Liver (tissue), 9 donors: Measurements from ENCODE around the gene MSI2. TPM values are rescaled to one million over a fixed set of nuclear protein-coding genes. Genes with fewer than 3 reads are reported as not detected.

ENCODE experiments used
- DNase-seq: peaks from one replicate; pipeline ENCODE4 v3.0.0-alpha.2; 2017; ENCODE audit warnings: low spot score
- H3K27ac ChIP-seq, 2 donors: one replicate each; pipeline ENCODE4 v1.7.0; 2013; ENCODE audit warnings: inconsistent platforms in 2 of 2, low read length in 2 of 2, control low read depth in 1 of 2, low read depth in 1 of 2, mild to moderate bottlenecking in 1 of 2
- H3K27me3 ChIP-seq, 4 donors: one replicate each; pipeline versions ENCODE4 v1.6.1 to v1.7.0; 2013; ENCODE audit warnings: low read length in 3 of 4, inconsistent platforms in 1 of 4, mild to moderate bottlenecking in 1 of 4, moderate library complexity in 1 of 4; ENCODE audit not compliant: control insufficient read depth in 4 of 4, insufficient read depth in 4 of 4
- H3K36me3 ChIP-seq, 4 donors: one replicate each; pipeline versions ENCODE4 v1.6.1 to v1.7.0; 2013; ENCODE audit warnings: low read length in 3 of 4, mild to moderate bottlenecking in 3 of 4, low read depth in 1 of 4, moderate library complexity in 1 of 4; ENCODE audit not compliant: control insufficient read depth in 4 of 4, insufficient read depth in 3 of 4
- H3K4me1 ChIP-seq, 4 donors: one replicate each; pipeline versions ENCODE4 v1.6.1 to v1.7.0; 2013; ENCODE audit warnings: low read length in 3 of 4, mild to moderate bottlenecking in 3 of 4, moderate library complexity in 1 of 4; ENCODE audit not compliant: control insufficient read depth in 4 of 4, insufficient read depth in 4 of 4
- H3K4me3 ChIP-seq, 3 donors: one replicate each; pipeline versions ENCODE4 v1.6.1 to v1.7.0; 2013; ENCODE audit warnings: low read length in 3 of 3, control low read depth in 1 of 3, low read depth in 1 of 3, mild to moderate bottlenecking in 1 of 3
- H3K9ac ChIP-seq, 2 donors: one replicate each; pipeline ENCODE4 v1.7.0; 2013; ENCODE audit warnings: low read length in 2 of 2, mild to moderate bottlenecking in 2 of 2, moderate library complexity in 2 of 2, control low read depth in 1 of 2, low read depth in 1 of 2
- H3K9me3 ChIP-seq, 4 donors: one replicate each; pipeline versions ENCODE4 v1.6.1 to v1.7.0; 2013; ENCODE audit warnings: low read length in 3 of 4; ENCODE audit not compliant: control insufficient read depth in 4 of 4
- ATF3 ChIP-seq: IDR thresholded peaks from 2 replicates; pipeline ENCODE4 v1.6.1; 2016; ENCODE audit warnings: antibody characterized with exemption
- CTCF ChIP-seq: fragments of 150-350 bp; IDR thresholded peaks from 2 replicates; pipeline ENCODE4 v1.5.1; 2017; ENCODE audit warnings: improper control_type of control experiment, low read depth, low read length; ENCODE audit not compliant: missing input control
- EGR1 ChIP-seq, 2 donors: IDR thresholded peaks; 2 replicates each; pipeline ENCODE4 v1.6.1; 2016 to 2018; ENCODE audit warnings: antibody characterized with exemption in 2 of 2, low read depth in 2 of 2
- FOXA1 ChIP-seq: IDR thresholded peaks from 2 replicates; pipeline ENCODE4 v1.6.1; 2016; ENCODE audit warnings: antibody characterized with exemption
- FOXA2 ChIP-seq: IDR thresholded peaks from 2 replicates; pipeline ENCODE4 v1.6.1; 2016; ENCODE audit warnings: antibody characterized with exemption
- GABPA ChIP-seq, 2 donors: IDR thresholded peaks in 1 of 2; conservative IDR thresholded peaks in 1 of 2; 2 replicates each; pipeline ENCODE4 v1.6.1; 2016; ENCODE audit warnings: antibody characterized with exemption in 2 of 2, mild to moderate bottlenecking in 1 of 2, moderate library complexity in 1 of 2
- HNF4A ChIP-seq, 2 donors: conservative IDR thresholded peaks; 2 replicates each; pipeline ENCODE4 v1.6.1; 2016; ENCODE audit warnings: antibody characterized with exemption in 2 of 2, mild to moderate bottlenecking in 2 of 2
- JUND ChIP-seq, 2 donors: IDR thresholded peaks; 2 replicates each; pipeline ENCODE4 v1.6.1; 2016; ENCODE audit warnings: antibody characterized with exemption in 2 of 2
- NR2F2 ChIP-seq: IDR thresholded peaks from 2 replicates; pipeline ENCODE4 v1.6.1; 2016; ENCODE audit warnings: antibody characterized with exemption
- RAD21 ChIP-seq, 2 donors: IDR thresholded peaks; 2 replicates each; pipeline ENCODE4 v1.6.1; 2016; ENCODE audit warnings: antibody characterized with exemption in 2 of 2, mild to moderate bottlenecking in 2 of 2
- REST ChIP-seq: IDR thresholded peaks from 2 replicates; pipeline ENCODE4 v1.6.1; 2016; ENCODE audit warnings: antibody characterized with exemption, mild to moderate bottlenecking
- RXRA ChIP-seq, 2 donors: IDR thresholded peaks; 2 replicates each; pipeline ENCODE4 v1.6.1; 2017 to 2018; ENCODE audit warnings: antibody characterized with exemption in 2 of 2, mild to moderate bottlenecking in 1 of 2
- SP1 ChIP-seq: IDR thresholded peaks from 2 replicates; pipeline ENCODE4 v1.6.1; 2018; ENCODE audit warnings: antibody characterized with exemption, mild to moderate bottlenecking
- TAF1 ChIP-seq: conservative IDR thresholded peaks from 2 replicates; pipeline ENCODE4 v1.6.1; 2016; ENCODE audit warnings: antibody characterized with exemption, mild to moderate bottlenecking
- YY1 ChIP-seq: IDR thresholded peaks from 2 replicates; pipeline ENCODE4 v1.6.1; 2016; ENCODE audit warnings: antibody characterized with exemption, mild to moderate bottlenecking
- ZBTB33 ChIP-seq: IDR thresholded peaks from 2 replicates; pipeline ENCODE4 v1.6.1; 2016; ENCODE audit warnings: antibody characterized with exemption
- WGBS: extraction: QIAGEN DNeasy Blood & Tissue Kit; methylation state at CpG from one replicate; pipeline ENCODE4 v1.1.7; 2013; 5-methylcytosine and 5-hydroxymethylcytosine counted together
- polyA plus RNA-seq, 2 donors: library from polyadenylated mRNA; stranded (reverse) in 1 of 2; unstranded in 1 of 2; fragments of 200-250 nt in 1 of 2; fragments of >200 nt in 1 of 2; fragmentation: Nextera tagmentation in 1 of 2; extraction: Ambion mirVana in 1 of 2; gene quantifications; one replicate each; pipeline versions ENCODE4 v1.2.1 to v1.2.3, GENCODE V29; 2013 to 2015
- total RNA-seq, 2 donors: library from RNA; depleted of rRNA; stranded (reverse); fragments of >200 nt; gene quantifications; one replicate each; pipeline ENCODE4 v1.2.3, GENCODE V29; 2014
- donor health status: healthy.
- donor health status: healthy.
- donor health status: healthy.
- donor health status: healthy.
- donor health status: healthy.

MSI2 gene
- total and polyA plus RNA-seq, 4 donors: 5.7 to 15.6 (median 9.2) TPM

- Histone ChIP-seq H3K9ac (no peak overlapping the region), H3K27ac (no peak overlapping the region), H3K4me3 (no peak overlapping the region), H3K36me3 (no peaks in the 10 kb centered on the region), H3K4me1 (no peaks in the 10 kb centered on the region), H3K9me3 (no peaks in the 10 kb centered on the region), H3K27me3 (no peaks in the 10 kb centered on the region)
- no peak for TF ChIP-seq FOXA2
- no peak for TF ChIP-seq JUND (IDR thresholded peaks at IDR 0.05)
- TF ChIP-seq ZBTB33: no peak
- TF ChIP-seq REST: no peak
- TF ChIP-seq SP1: no peak
- no peak for TF ChIP-seq RXRA (IDR thresholded peaks at IDR 0.05)
- TF ChIP-seq ATF3: no peak
- WGBS: 73% methylated on average over 13 of the region's 13 CpGs
- no peak for DNase-seq
Measured at GRCh38 chr17:57444682-57445450, 188.5 kb downstream of the MSI2 start.

GRCh38 chr17:57445772-57446472, 189.6 kb downstream of the MSI2 start:
- DNase-seq: no peak
- no peaks in the 10 kb centered on the region for H3K4me1 ChIP-seq
- no peak overlapping the region for H3K27ac ChIP-seq
- no peaks in the 10 kb centered on the region for H3K36me3 ChIP-seq
- no peak overlapping the region for H3K4me3 ChIP-seq
- 92% methylated on average over 17 of the region's 17 CpGs for WGBS
- H3K27me3 ChIP-seq: no peaks in the 10 kb centered on the region
- no peak overlapping the region for H3K9ac ChIP-seq
- no peaks in the 10 kb centered on the region for H3K9me3 ChIP-seq
- TF ChIP-seq FOXA2 (no peak), FOXA1 (no peak), NR2F2 (no peak), SP1 (no peak), RXRA (IDR thresholded peaks at IDR 0.05) (no peak), TAF1 (no peak), EGR1 (IDR thresholded peaks at IDR 0.05; ENCODE audit: low read depth in 2 of 2) (no peak), GABPA (IDR thresholded peaks at IDR 0.05 in 1 of 2, conservative IDR thresholded peaks at IDR 0.05 in 1 of 2) (no peak), CTCF (no peak), HNF4A (conservative IDR thresholded peaks at IDR 0.05) (no peak), REST (no peak), YY1 (no peak), JUND (IDR thresholded peaks at IDR 0.05) (no peak), ATF3 (no peak), RAD21 (IDR thresholded peaks at IDR 0.05) (no peak)
